ENCODE measurements around the gene ADCY6.

DNA sequence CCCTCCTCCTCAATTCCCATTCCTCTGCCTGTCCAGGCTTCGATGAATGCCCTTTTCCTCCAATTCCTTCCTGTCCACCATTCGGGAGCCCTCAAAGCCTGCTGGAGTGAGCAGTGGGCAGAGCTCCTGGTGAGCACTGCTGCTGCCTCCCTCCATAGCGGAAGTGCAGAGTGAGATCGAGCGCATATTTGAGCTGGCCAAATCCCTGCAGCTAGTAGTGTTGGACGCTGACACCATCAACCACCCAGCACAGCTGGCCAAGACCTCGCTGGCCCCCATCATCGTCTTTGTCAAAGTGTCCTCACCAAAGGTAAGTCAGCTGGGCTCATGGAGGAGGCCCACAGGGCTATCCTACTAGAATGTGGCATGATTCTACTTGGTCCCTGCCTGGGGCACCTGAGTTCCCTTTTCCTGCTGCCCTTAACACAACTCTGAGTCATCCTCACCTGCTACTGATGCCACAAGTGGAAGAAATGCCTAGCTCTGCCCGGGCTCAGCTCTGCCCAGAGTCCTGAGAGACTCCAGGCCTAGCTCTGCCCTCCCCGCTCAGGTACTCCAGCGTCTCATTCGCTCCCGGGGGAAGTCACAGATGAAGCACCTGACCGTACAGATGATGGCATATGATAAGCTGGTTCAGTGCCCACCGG is 37.4 kb upstream of the ADCY6 start:
- TF ChIP-seq EZH2 (IDR thresholded peaks at IDR 0.05; ENCODE audit: low read length, unreplicated experiment) (no peak), EZH2phosphoT487 (IDR thresholded peaks at IDR 0.05; ENCODE audit: borderline replicate concordance, low read length) (no peak)
- TF ChIP-seq, protein P1, sequence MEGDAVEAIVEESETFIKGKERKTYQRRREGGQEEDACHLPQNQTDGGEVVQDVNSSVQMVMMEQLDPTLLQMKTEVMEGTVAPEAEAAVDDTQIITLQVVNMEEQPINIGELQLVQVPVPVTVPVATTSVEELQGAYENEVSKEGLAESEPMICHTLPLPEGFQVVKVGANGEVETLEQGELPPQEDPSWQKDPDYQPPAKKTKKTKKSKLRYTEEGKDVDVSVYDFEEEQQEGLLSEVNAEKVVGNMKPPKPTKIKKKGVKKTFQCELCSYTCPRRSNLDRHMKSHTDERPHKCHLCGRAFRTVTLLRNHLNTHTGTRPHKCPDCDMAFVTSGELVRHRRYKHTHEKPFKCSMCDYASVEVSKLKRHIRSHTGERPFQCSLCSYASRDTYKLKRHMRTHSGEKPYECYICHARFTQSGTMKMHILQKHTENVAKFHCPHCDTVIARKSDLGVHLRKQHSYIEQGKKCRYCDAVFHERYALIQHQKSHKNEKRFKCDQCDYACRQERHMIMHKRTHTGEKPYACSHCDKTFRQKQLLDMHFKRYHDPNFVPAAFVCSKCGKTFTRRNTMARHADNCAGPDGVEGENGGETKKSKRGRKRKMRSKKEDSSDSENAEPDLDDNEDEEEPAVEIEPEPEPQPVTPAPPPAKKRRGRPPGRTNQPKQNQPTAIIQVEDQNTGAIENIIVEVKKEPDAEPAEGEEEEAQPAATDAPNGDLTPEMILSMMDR (conservative IDR thresholded peaks at IDR 0.05; ENCODE audit: low read depth, low read length): no peak
